ENCODE results near the gene TUBB4B. TPM values are rescaled to one million over a fixed set of nuclear protein-coding genes. Genes with fewer than 3 reads are reported as not detected.

Gene TUBB4B
- total RNA-seq, 4 donors from 2014 or later: 367 to 753 (median 540) TPM

GRCh38 chr9:137265496-137266161 lies 24.5 kb downstream of the TUBB4B start:
- 89 to 100% methylated on average over 1 to 14 of the region's 29 CpGs for whole genome bisulfite sequencing, 2 donors
- intact Hi-C loops (cut with DNase I): no loop called here
- Histone ChIP-seq H3K9me3 (no peaks in the 10 kb centered on the region), H3K4me3 (no peak overlapping the region), H3K36me3 (peaks cover 23 to 87% (median 28%) of the 10 kb centered on the region in 3 donors), H3K27ac (no peak overlapping the region), H3K27me3 (no peaks in the 10 kb centered on the region), H3K4me1 (peaks cover 0 to 33% (median 11%) of the 10 kb centered on the region in 3 donors)
- TF ChIP-seq POLR2A (IDR thresholded peaks at IDR 0.05) (no peak), CTCF (IDR thresholded peaks at IDR 0.05) (no peak)
- DNase-seq: no peak

GRCh38 chr9:137266162-137266527 lies 25.1 kb downstream of the TUBB4B start:
- Histone ChIP-seq H3K27me3 (no peaks in the 10 kb centered on the region), H3K27ac (no peak overlapping the region), H3K4me1 (peaks cover 0 to 38% (median 11%) of the 10 kb centered on the region in 3 donors), H3K36me3 (peaks cover 23 to 90% (median 28%) of the 10 kb centered on the region in 3 donors), H3K4me3 (no peak overlapping the region), H3K9me3 (no peaks in the 10 kb centered on the region)
- intact Hi-C loops (cut with DNase I): no loop called here
- TF ChIP-seq CTCF (IDR thresholded peaks at IDR 0.05) (no peak), POLR2A (IDR thresholded peaks at IDR 0.05) (no peak)
- WGBS, 2 donors: 100% methylated on average over 3 of the region's 15 CpGs; no CpG with 5 or more reads in 1 of the 2 donors
- no peak for DNase-seq

GRCh38 chr9:137266585-137267453 lies 25.7 kb downstream of the TUBB4B start:
- DNase-seq: no peak
- no peak for TF ChIP-seq POLR2A (IDR thresholded peaks at IDR 0.05)
- no peak for TF ChIP-seq CTCF (IDR thresholded peaks at IDR 0.05)

GRCh38 chr9:137267933-137268355 lies 26.9 kb downstream of the TUBB4B start:
- Histone ChIP-seq H3K27ac (peak overlapping the region in 2 of 4 donors; percentile 8 to 68), H3K4me1 (peaks cover 0 to 52% (median 15%) of the 10 kb centered on the region in 3 donors), H3K9me3 (no peaks in the 10 kb centered on the region), H3K4me3 (no peak overlapping the region), H3K27me3 (no peaks in the 10 kb centered on the region), H3K36me3 (peaks cover 33 to 100% (median 36%) of the 10 kb centered on the region in 3 donors)
- 78 to 80% methylated on average over 1 to 3 of the region's 6 CpGs for WGBS, 2 donors
- TF ChIP-seq CTCF (IDR thresholded peaks at IDR 0.05): no peak
- TF ChIP-seq POLR2A (IDR thresholded peaks at IDR 0.05): no peak
- intact Hi-C loops (cut with DNase I): no loop called here
- no peak for DNase-seq

More at GRCh38 chr9:137266585-137267453, 25.7 kb downstream of the TUBB4B start:
- H3K9me3 ChIP-seq: no peaks in the 10 kb centered on the region
- H3K27me3 ChIP-seq: no peaks in the 10 kb centered on the region
- no peak overlapping the region for H3K27ac ChIP-seq
- peaks cover 23 to 92% (median 28%) of the 10 kb centered on the region in 3 donors for H3K36me3 ChIP-seq
- H3K4me3 ChIP-seq: no peak overlapping the region
- intact Hi-C loops (cut with DNase I): no loop called here
- H3K4me1 ChIP-seq: peaks cover 0 to 45% (median 11%) of the 10 kb centered on the region in 3 donors
- WGBS, 2 donors: 85 to 94% methylated on average over 15 to 28 of the region's 34 CpGs
